K562 (cell line): ENCODE results near the gene NDUFB10.

Experiments
- CTCF ChIP-seq, 3 experiments: IDR thresholded peaks in 2 of 3; conservative IDR thresholded peaks in 1 of 3; 2 replicates each; pipeline ENCODE4 v1.5.1; 2011 to 2012; ENCODE audit warnings: low read length in 3 of 3, mild to moderate bottlenecking in 3 of 3, control low read depth in 2 of 3, improper control_type of control experiment in 1 of 3, inconsistent platforms in 1 of 3, low read depth in 1 of 3, mixed read lengths in 1 of 3, moderate library complexity in 1 of 3; ENCODE audit not compliant: insufficient read depth in 2 of 3
- EP400 ChIP-seq: fragments of 450-650 bp; IDR thresholded peaks from 2 replicates; pipeline ENCODE4 v1.6.1; 2017; ENCODE audit warnings: antibody characterized with exemption, mild to moderate bottlenecking, moderate library complexity
- KDM1A ChIP-seq, 2 experiments: fragments of 450-650 bp; IDR thresholded peaks; 2 replicates each; pipeline ENCODE4 v1.6.1; 2016; ENCODE audit warnings: mild to moderate bottlenecking in 2 of 2
- NR2C2 ChIP-seq, 2 experiments: fragments of 200-800 bp in 1 of 2; sonication (Bioruptor generic) in 1 of 2; sonication (generic) in 1 of 2; formaldehyde crosslinking in 1 of 2; IDR thresholded peaks; 2 replicates each; pipeline versions ENCODE4 v1.6.1 to v1.8.0; 2016 to 2022; ENCODE audit warnings: mild to moderate bottlenecking in 1 of 2, missing compliant biosample characterization in 1 of 2, missing genetic modification characterization in 1 of 2, missing genetic modification reagents in 1 of 2
- POLR2AphosphoS5 ChIP-seq: IDR thresholded peaks from 2 replicates; pipeline ENCODE4 v1.6.1; 2011; ENCODE audit warnings: mild to moderate bottlenecking, low read depth, low read length, moderate library complexity; ENCODE audit not compliant: control insufficient read depth, insufficient read depth
- RAD51 ChIP-seq: fragments of 450-650 bp; IDR thresholded peaks from 2 replicates; pipeline ENCODE4 v1.7.1; 2016; ENCODE audit warnings: low read depth, mild to moderate bottlenecking, borderline replicate concordance
- SLC30A9 ChIP-seq: fragments of 250-450 bp; sonication (Bioruptor Pico); IDR thresholded peaks from 2 replicates; pipeline ENCODE4 v1.8.0; 2022; ENCODE audit warnings: mild to moderate bottlenecking, moderate library complexity
- SMAD3 ChIP-seq: fragments of 450-650 bp; formaldehyde crosslinking; conservative IDR thresholded peaks from 2 replicates; pipeline ENCODE4 v1.4.0; 2020; ENCODE audit warnings: mild to moderate bottlenecking
- SRF ChIP-seq, 2 experiments: fragments of 250-450, 450-650 bp in 1 of 2; sonication (Bioruptor Pico) in 1 of 2; sonication (generic) in 1 of 2; formaldehyde crosslinking; IDR thresholded peaks; 2 replicates each; pipeline versions ENCODE4 v1.5.0 to v1.5.1; 2020 to 2022; ENCODE audit warnings: mild to moderate bottlenecking in 1 of 2, missing genetic modification reagents in 1 of 2
- TAF1 ChIP-seq: IDR thresholded peaks from 2 replicates; pipeline ENCODE4 v1.6.1; 2011; ENCODE audit warnings: mild to moderate bottlenecking, low read length, moderate library complexity; ENCODE audit not compliant: insufficient read depth, control insufficient read depth, severe bottlenecking; ENCODE audit errors: extremely low read depth
- TARDBP ChIP-seq: fragments of 450-650 bp; IDR thresholded peaks from 2 replicates; pipeline ENCODE4 v1.6.1; 2016
- ZBTB40 ChIP-seq, 2 experiments: fragments of 450-650 bp in 1 of 2; sonication (generic) in 1 of 2; formaldehyde crosslinking in 1 of 2; IDR thresholded peaks; 2 replicates each; pipeline versions ENCODE4 v1.7.1 to v1.9.0; 2016 to 2022; ENCODE audit warnings: inconsistent platforms in 1 of 2, mild to moderate bottlenecking in 1 of 2, missing genetic modification reagents in 1 of 2
- TF ChIP-seq, protein P1 (sequence below): sonication (generic); formaldehyde crosslinking; IDR thresholded peaks from 2 replicates; pipeline ENCODE4 v1.8.1; 2023; ENCODE audit warnings: mild to moderate bottlenecking, missing genetic modification reagents

- TF ChIP-seq EP400 (no peak), TAF1 (no peak), TARDBP (no peak), CTCF (IDR thresholded peaks at IDR 0.05 in 2 of 3, conservative IDR thresholded peaks at IDR 0.05 in 1 of 3; ENCODE audit: insufficient read depth in 2 of 3, low read depth in 1 of 3, low read length in 3 of 3) (no peak), SMAD3 (CRISPR knock-in tag) (no peak), SLC30A9 (CRISPR knock-in tag) (no peak), SRF (CRISPR knock-in tag; IDR thresholded peaks at IDR 0.05) (no peak), RAD51 (no peak), NR2C2 (CRISPR knock-in tag; IDR thresholded peaks at IDR 0.05) (no peak), NR2C2 (tag; IDR thresholded peaks at IDR 0.05) (no peak), POLR2AphosphoS5 (no peak), KDM1A (IDR thresholded peaks at IDR 0.05) (no peak), ZBTB40 (IDR thresholded peaks at IDR 0.05) (no peak), ZBTB40 (CRISPR knock-in tag; IDR thresholded peaks at IDR 0.05) (no peak)
- TF ChIP-seq, protein P1, sequence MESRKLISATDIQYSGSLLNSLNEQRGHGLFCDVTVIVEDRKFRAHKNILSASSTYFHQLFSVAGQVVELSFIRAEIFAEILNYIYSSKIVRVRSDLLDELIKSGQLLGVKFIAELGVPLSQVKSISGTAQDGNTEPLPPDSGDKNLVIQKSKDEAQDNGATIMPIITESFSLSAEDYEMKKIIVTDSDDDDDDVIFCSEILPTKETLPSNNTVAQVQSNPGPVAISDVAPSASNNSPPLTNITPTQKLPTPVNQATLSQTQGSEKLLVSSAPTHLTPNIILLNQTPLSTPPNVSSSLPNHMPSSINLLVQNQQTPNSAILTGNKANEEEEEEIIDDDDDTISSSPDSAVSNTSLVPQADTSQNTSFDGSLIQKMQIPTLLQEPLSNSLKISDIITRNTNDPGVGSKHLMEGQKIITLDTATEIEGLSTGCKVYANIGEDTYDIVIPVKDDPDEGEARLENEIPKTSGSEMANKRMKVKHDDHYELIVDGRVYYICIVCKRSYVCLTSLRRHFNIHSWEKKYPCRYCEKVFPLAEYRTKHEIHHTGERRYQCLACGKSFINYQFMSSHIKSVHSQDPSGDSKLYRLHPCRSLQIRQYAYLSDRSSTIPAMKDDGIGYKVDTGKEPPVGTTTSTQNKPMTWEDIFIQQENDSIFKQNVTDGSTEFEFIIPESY: no peak
Measured at GRCh38 chr16:1985466-1986150, 26.3 kb downstream of the NDUFB10 start.
